ENCODE measurements around the gene GALNT7. TPM values are rescaled to one million over a fixed set of nuclear protein-coding genes. Genes with fewer than 3 reads are reported as not detected.

Gene GALNT7
- total RNA-seq, 1 experiment from 2014 or later, result 156 TPM

- H3K36me3 ChIP-seq (ENCODE audit: control insufficient read depth, insufficient read depth, low read length), result peaks cover 3% of the 10 kb centered on the region; the same call in 1 of the 2 replicates
- ATAC-seq (no peak), DNase-seq (ENCODE audit: low read depth, low spot score) (no peak)
- no peaks in the 10 kb centered on the region for H3K9me3 ChIP-seq (ENCODE audit: control insufficient read depth, insufficient read depth, low read depth, low read length)
- H3K4me1 ChIP-seq (ENCODE audit: control insufficient read depth, insufficient read depth, low read length), result peaks cover 87% of the 10 kb centered on the region
- intact Hi-C loops (cut with micrococcal nuclease; ENCODE audit: unreplicated experiment), result no loop called here
- H3K27ac ChIP-seq (ENCODE audit: low read length), result peak overlapping the region; percentile 98
- in situ Hi-C loops (cut with HindIII; ENCODE audit: low pct_unique_long_range_greater_than_20kb, low sequenced_read_pairs), result no loop called here
- ChIA-PET CTCF (no interaction called here), POLR2A (no interaction called here)
- TF ChIP-seq SIN3A (IDR thresholded peaks at IDR 0.05; ENCODE audit: borderline replicate concordance, insufficient read depth, low read depth, low read length) (no peak), TCF7L2 (IDR thresholded peaks at IDR 0.05; ENCODE audit: low read depth, low read length) (no peak)
- no peak overlapping the region for H3K4me3 ChIP-seq (ENCODE audit: low read depth in 2 of 2, low read length in 2 of 2)
- H3K27me3 ChIP-seq (ENCODE audit: control insufficient read depth, insufficient read depth, low read length), result no peaks in the 10 kb centered on the region
- BruUV-seq (replicated peaks), result no TSS peak
Measured at GRCh38 chr4:173246719-173247118, 78.1 kb downstream of the GALNT7 start.

GRCh38 chr4:173247321-173247720 is 78.7 kb downstream of the GALNT7 start:
- intact Hi-C loops (cut with micrococcal nuclease; ENCODE audit: unreplicated experiment) (no loop called here), in situ Hi-C loops (cut with HindIII; ENCODE audit: low pct_unique_long_range_greater_than_20kb, low sequenced_read_pairs) (no loop called here)
- Histone ChIP-seq H3K4me3 (ENCODE audit: low read depth in 2 of 2, low read length in 2 of 2) (no peak overlapping the region), H3K27ac (ENCODE audit: low read length) (peak overlapping the region; percentile 98), H3K4me1 (ENCODE audit: control insufficient read depth, insufficient read depth, low read length) (peaks cover 87% of the 10 kb centered on the region), H3K36me3 (ENCODE audit: control insufficient read depth, insufficient read depth, low read length) (peaks cover 3% of the 10 kb centered on the region; the same call in 1 of the 2 replicates), H3K9me3 (ENCODE audit: control insufficient read depth, insufficient read depth, low read depth, low read length) (no peaks in the 10 kb centered on the region), H3K27me3 (ENCODE audit: control insufficient read depth, insufficient read depth, low read length) (no peaks in the 10 kb centered on the region)
- ATAC-seq (no peak), DNase-seq (ENCODE audit: low read depth, low spot score) (no peak)
- BruUV-seq (replicated peaks), result no TSS peak
- POLR2A ChIA-PET, result no interaction called here
- CTCF ChIA-PET, result no interaction called here
- TF ChIP-seq CTCF (IDR thresholded peaks at IDR 0.05) (no peak), REST (IDR thresholded peaks at IDR 0.05; ENCODE audit: insufficient read depth in 1 of 2, low read depth in 2 of 2, low read length in 1 of 2) (no peak), TCF7L2 (IDR thresholded peaks at IDR 0.05; ENCODE audit: low read depth, low read length) (no peak), SIN3A (IDR thresholded peaks at IDR 0.05; ENCODE audit: borderline replicate concordance, insufficient read depth, low read depth, low read length) (no peak), POLR2AphosphoS5 (IDR thresholded peaks at IDR 0.05; ENCODE audit: low read depth, low read length) (no peak)

- no peak for TF ChIP-seq CTCF (IDR thresholded peaks at IDR 0.05)
- no peak for TF ChIP-seq SIN3A (IDR thresholded peaks at IDR 0.05; ENCODE audit: borderline replicate concordance, insufficient read depth, low read depth, low read length)
- TF ChIP-seq REST (IDR thresholded peaks at IDR 0.05; ENCODE audit: insufficient read depth in 1 of 2, low read depth in 2 of 2, low read length in 1 of 2), result no peak
- TF ChIP-seq POLR2AphosphoS5 (IDR thresholded peaks at IDR 0.05; ENCODE audit: low read depth, low read length), result no peak
- no peak for TF ChIP-seq TCF7L2 (IDR thresholded peaks at IDR 0.05; ENCODE audit: low read depth, low read length)
- Histone ChIP-seq H3K4me1 (ENCODE audit: control insufficient read depth, insufficient read depth, low read length) (peaks cover 86% of the 10 kb centered on the region), H3K9me3 (ENCODE audit: control insufficient read depth, insufficient read depth, low read depth, low read length) (no peaks in the 10 kb centered on the region), H3K27ac (ENCODE audit: low read length) (peak overlapping the region; percentile 98), H3K4me3 (ENCODE audit: low read depth in 2 of 2, low read length in 2 of 2) (no peak overlapping the region), H3K27me3 (ENCODE audit: control insufficient read depth, insufficient read depth, low read length) (no peaks in the 10 kb centered on the region), H3K36me3 (ENCODE audit: control insufficient read depth, insufficient read depth, low read length) (peaks cover 3% of the 10 kb centered on the region; the same call in 1 of the 2 replicates)
- BruUV-seq (replicated peaks), result no TSS peak
- ATAC-seq, result no peak
- ChIA-PET CTCF (no interaction called here), POLR2A (no interaction called here)
- in situ Hi-C loops (cut with HindIII; ENCODE audit: low pct_unique_long_range_greater_than_20kb, low sequenced_read_pairs), result no loop called here
- no peak for DNase-seq (ENCODE audit: low read depth, low spot score)
- intact Hi-C loops (cut with micrococcal nuclease; ENCODE audit: unreplicated experiment), result no loop called here
Measured at GRCh38 chr4:173248690-173249089, 80.1 kb downstream of the GALNT7 start.
